Common myeloid progenitor, CD34-positive (primary cell): ENCODE measurements around the gene ALOX15B.

Experiments
- CTCF ChIA-PET: fragments of 350-600 bp; sonication (Branson Sonifier 250); formaldehyde crosslinking; loops from one replicate; lab custom pipeline; 2021; ENCODE audit warnings: antibody characterized with exemption; lab: Charles Lee
- POLR2A ChIA-PET: fragments of 350-600 bp; sonication (Branson Sonifier 250); formaldehyde crosslinking; loops from one replicate; lab custom pipeline; 2021; ENCODE audit warnings: antibody characterized with exemption; lab: Charles Lee
- DNase-seq, 3 donors: peaks; one replicate each; pipeline versions ENCODE4 v3.0.0 to v3.0.0-alpha.2; 2013
- H3K27ac ChIP-seq, 2 experiments: 1 replicate in 1 of 2; 2 replicates in 1 of 2; pipeline ENCODE4 v1.7.0; 2013; ENCODE audit warnings: inconsistent platforms in 2 of 2, low read length in 2 of 2, mild to moderate bottlenecking in 2 of 2, low read depth in 1 of 2, moderate library complexity in 1 of 2; ENCODE audit not compliant: severe bottlenecking in 2 of 2, insufficient read depth in 1 of 2, poor library complexity in 1 of 2
- H3K27me3 ChIP-seq, 5 experiments: replicated peaks in 2 of 5; 1 replicate in 3 of 5; 2 replicates in 2 of 5; pipeline versions ENCODE4 v1.6.1 to v1.7.0; 2013; ENCODE audit warnings: low read length in 4 of 5, mild to moderate bottlenecking in 2 of 5, moderate library complexity in 2 of 5, inconsistent platforms in 1 of 5; ENCODE audit not compliant: insufficient read depth in 5 of 5, control insufficient read depth in 4 of 5
- H3K36me3 ChIP-seq, 4 experiments: 1 replicate in 2 of 4; 2 replicates in 2 of 4; pipeline versions ENCODE4 v1.6.1 to v1.7.0; 2013; ENCODE audit warnings: low read length in 3 of 4, control low read depth in 1 of 4, mild to moderate bottlenecking in 1 of 4; ENCODE audit not compliant: control insufficient read depth in 4 of 4, insufficient read depth in 4 of 4
- H3K4me1 ChIP-seq, 4 experiments: 1 replicate in 3 of 4; 2 replicates in 1 of 4; pipeline versions ENCODE4 v1.6.1 to v1.7.1; 2013; ENCODE audit warnings: low read length in 3 of 4, mild to moderate bottlenecking in 3 of 4, control low read depth in 1 of 4, inconsistent platforms in 1 of 4, moderate library complexity in 1 of 4; ENCODE audit not compliant: control insufficient read depth in 4 of 4, insufficient read depth in 4 of 4; ENCODE audit errors: control extremely low read depth in 1 of 4
- H3K4me3 ChIP-seq, 7 experiments: 1 replicate in 4 of 7; 2 replicates in 3 of 7; pipeline versions ENCODE4 v1.5.1 to v1.7.0; 2013; ENCODE audit warnings: mild to moderate bottlenecking in 7 of 7, low read length in 6 of 7, moderate library complexity in 6 of 7, inconsistent platforms in 2 of 7, low read depth in 2 of 7, control low read depth in 1 of 7; ENCODE audit not compliant: insufficient read depth in 4 of 7, control insufficient read depth in 1 of 7; ENCODE audit errors: extremely low read depth in 1 of 7
- H3K9me3 ChIP-seq, 5 experiments: 1 replicate in 4 of 5; 2 replicates in 1 of 5; pipeline versions ENCODE4 v1.6.1 to v1.7.1; 2013; ENCODE audit warnings: low read length in 4 of 5, mild to moderate bottlenecking in 2 of 5, inconsistent platforms in 1 of 5, low read depth in 1 of 5, moderate library complexity in 1 of 5; ENCODE audit not compliant: control insufficient read depth in 4 of 5, insufficient read depth in 2 of 5; ENCODE audit errors: control extremely low read depth in 1 of 5
- WGBS: methylation state at CpG from one replicate; pipeline ENCODE4 v1.1.5; 2013; ENCODE audit not compliant: insufficient coverage; 5-methylcytosine and 5-hydroxymethylcytosine counted together

The ALOX15B gene

GRCh38 chr17:8066841-8067775 is 28.2 kb downstream of the ALOX15B start:
- ChIA-PET CTCF (interaction anchor here (0.9 to 2.5 kb wide), 3 partner anchors 7 to 11 kb away, joined by 3 to 8 read pairs (median 3); no protein-coding TSS in a partner anchor), POLR2A (no interaction called here)
- Histone ChIP-seq H3K27ac (no peak overlapping the region), H3K36me3 (no peaks in the 10 kb centered on the region), H3K27me3 (peaks cover 0 to 46% (median 27%) of the 10 kb centered on the region in 5 experiments), H3K4me3 (no peak overlapping the region), H3K9me3 (no peaks in the 10 kb centered on the region), H3K4me1 (peaks cover 0 to 14% (median 5%) of the 10 kb centered on the region in 4 experiments)
- DNase-seq = no peak
- 70% methylated on average over 4 of the region's 15 CpGs for WGBS

DNA sequence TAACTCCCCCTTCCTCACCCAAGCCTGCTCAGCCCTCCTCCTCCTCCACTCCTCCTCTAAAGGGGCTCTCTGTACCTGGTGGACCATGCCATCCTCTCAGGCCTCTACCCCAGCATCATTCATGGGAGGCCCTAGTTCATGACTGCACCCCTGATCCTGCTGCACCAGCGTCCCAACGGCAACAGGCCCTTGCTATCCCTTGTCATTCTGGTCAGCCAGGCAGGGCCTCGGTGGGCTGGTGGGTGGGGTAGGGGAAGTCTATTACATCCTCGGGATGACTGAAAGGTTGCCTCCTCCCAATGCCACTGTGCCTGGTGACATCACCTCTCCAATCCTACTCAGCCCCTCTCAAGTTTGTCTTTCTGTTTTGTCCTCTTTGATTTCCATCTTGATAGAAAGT is 28.9 kb downstream of the ALOX15B start:
- POLR2A ChIA-PET = no interaction called here
- Histone ChIP-seq H3K9me3 (no peaks in the 10 kb centered on the region), H3K27ac (no peak overlapping the region), H3K27me3 (peaks cover 0 to 46% (median 27%) of the 10 kb centered on the region in 5 experiments), H3K36me3 (no peaks in the 10 kb centered on the region), H3K4me1 (peaks cover 4 to 18% (median 7%) of the 10 kb centered on the region in 4 experiments), H3K4me3 (no peak overlapping the region)
- CTCF ChIA-PET = interaction anchor here (4.7 kb wide), 1 partner anchor 43 kb away, joined by 36 read pairs; no protein-coding TSS in a partner anchor
- DNase-seq = no peak
- no CpG with 5 or more reads among the region's 4 CpGs for WGBS

- CTCF ChIA-PET = interaction anchor here (0.7 to 12.5 kb wide), 8 partner anchors 9 to 89 kb away, joined by 3 to 216 read pairs (median 4); no protein-coding TSS in a partner anchor
- H3K4me3 ChIP-seq = no peak overlapping the region
- no peaks in the 10 kb centered on the region for H3K36me3 ChIP-seq
- peaks cover 0 to 24% (median 17%) of the 10 kb centered on the region in 4 experiments for H3K4me1 ChIP-seq
- H3K9me3 ChIP-seq = no peaks in the 10 kb centered on the region
- H3K27ac ChIP-seq = no peak overlapping the region
- 81% methylated on average over 6 of the region's 9 CpGs for WGBS
- POLR2A ChIA-PET = no interaction called here
- H3K27me3 ChIP-seq = peaks cover 0 to 47% (median 27%) of the 10 kb centered on the region in 5 experiments
- DNase-seq = no peak
Measured at GRCh38 chr17:8068736-8069586, 30.1 kb downstream of the ALOX15B start.

GRCh38 chr17:8069587-8069860 is 30.7 kb downstream of the ALOX15B start:
- CTCF ChIA-PET = interaction anchor here (0.8 to 12.5 kb wide), 9 partner anchors 9 to 88 kb away, joined by 3 to 216 read pairs (median 5); no protein-coding TSS in a partner anchor
- H3K27me3 ChIP-seq = peaks cover 0 to 47% (median 33%) of the 10 kb centered on the region in 5 experiments

DNA sequence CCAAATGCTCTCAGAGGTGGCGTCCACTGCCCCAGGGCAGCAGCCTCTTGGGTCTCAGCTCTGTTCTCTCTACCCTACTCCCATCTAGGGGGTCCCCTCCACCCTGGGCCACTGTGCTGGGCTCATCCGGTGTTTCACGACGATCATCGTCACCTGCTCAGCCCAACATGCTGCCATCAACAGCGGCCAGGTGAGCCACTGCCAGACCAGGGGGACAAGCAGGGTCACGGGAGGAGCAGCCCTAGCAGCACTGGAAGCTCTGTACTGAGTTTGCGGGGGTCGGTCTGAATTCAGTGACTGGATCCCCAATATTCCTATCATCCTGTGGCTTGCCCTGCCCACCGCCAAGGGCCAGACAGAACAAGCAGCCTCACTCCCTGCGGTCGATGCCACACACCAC is 32.6 kb downstream of the ALOX15B start:
- Histone ChIP-seq H3K9me3 (no peaks in the 10 kb centered on the region), H3K4me3 (no peak overlapping the region), H3K27me3 (peaks cover 0 to 49% (median 33%) of the 10 kb centered on the region in 5 experiments), H3K36me3 (no peaks in the 10 kb centered on the region), H3K27ac (no peak overlapping the region), H3K4me1 (peaks cover 0 to 21% (median 17%) of the 10 kb centered on the region in 4 experiments)
- ChIA-PET POLR2A (no interaction called here), CTCF (interaction anchor here (1.1 to 12.5 kb wide), 7 partner anchors 7 to 66 kb away, joined by 3 to 216 read pairs (median 5); no protein-coding TSS in a partner anchor)
- 98% methylated on average over 9 of the region's 12 CpGs for WGBS
- DNase-seq = no peak

More at GRCh38 chr17:8069587-8069860, 30.7 kb downstream of the ALOX15B start:
- Histone ChIP-seq H3K9me3 (no peaks in the 10 kb centered on the region), H3K27ac (no peak overlapping the region), H3K36me3 (no peaks in the 10 kb centered on the region), H3K4me3 (no peak overlapping the region), H3K4me1 (peaks cover 0 to 22% (median 17%) of the 10 kb centered on the region in 4 experiments)
- POLR2A ChIA-PET = no interaction called here
- DNase-seq = no peak
- WGBS = 100% methylated on average over 2 of the region's 3 CpGs

- no peaks in the 10 kb centered on the region for H3K36me3 ChIP-seq
- no peak overlapping the region for H3K27ac ChIP-seq
- ChIA-PET POLR2A (no interaction called here), CTCF (interaction anchor here (4.7 to 12.5 kb wide), 2 partner anchors 12 to 38 kb away, joined by 36 to 216 read pairs; no protein-coding TSS in a partner anchor)
- peak overlapping the region in 3 of 7 experiments; percentile 50 to 63 (median 58) for H3K4me3 ChIP-seq
- H3K27me3 ChIP-seq = peaks cover 0 to 49% (median 33%) of the 10 kb centered on the region in 5 experiments
- WGBS = 18% methylated on average over 23 of the region's 28 CpGs
- no peaks in the 10 kb centered on the region for H3K9me3 ChIP-seq
- H3K4me1 ChIP-seq = peaks cover 0 to 21% (median 17%) of the 10 kb centered on the region in 4 experiments
- DNase-seq = no peak
Measured at GRCh38 chr17:8072341-8072728, 33.5 kb downstream of the ALOX15B start.
